CD4-positive, alpha-beta T cell treated with Interleukin-17A for 1 hour (primary cell): ENCODE measurements around the gene NRXN3.
"Not testable (repeated sequence)": the region's sequence is repeated elsewhere in the genome, so short reads cannot be mapped to it uniquely, and the experiment has no call there.

Experiments
- DNase-seq: peaks from one replicate; pipeline ENCODE4 v3.0.0-alpha.2; 2020

NRXN3 gene

DNA sequence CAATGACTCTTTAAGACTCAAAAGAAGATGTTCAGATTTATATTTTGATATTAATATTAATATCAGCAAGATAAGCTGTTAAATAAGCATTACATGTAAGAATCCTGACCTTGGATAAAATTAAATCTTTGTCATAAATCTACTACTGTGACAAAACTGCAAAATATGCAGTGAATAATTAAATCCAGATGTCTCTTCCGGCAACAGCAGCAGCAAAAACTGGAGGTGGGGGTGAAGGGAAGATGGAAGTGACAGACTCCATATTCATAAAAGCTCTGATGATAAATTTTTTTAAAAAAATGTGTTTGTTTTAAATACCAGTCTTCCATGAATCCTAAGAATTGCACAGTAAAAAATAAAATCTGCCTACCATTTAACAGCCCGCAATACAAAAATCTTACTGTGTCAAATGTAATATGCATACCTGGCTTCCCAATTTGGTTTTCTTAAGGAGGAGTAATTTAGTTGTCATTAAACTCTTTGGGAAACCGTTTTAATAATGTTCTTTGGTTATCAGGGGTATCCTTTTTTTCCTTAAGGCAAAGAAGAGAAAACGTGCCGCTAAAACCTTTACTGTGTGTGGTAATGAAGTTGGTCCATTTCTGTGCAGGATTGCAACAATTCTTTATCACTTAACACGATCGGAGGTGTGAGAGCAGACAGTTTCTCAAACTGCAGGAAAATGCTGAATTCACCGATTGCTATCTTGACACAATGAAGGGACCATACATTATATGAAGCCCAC lies 1562.9 kb downstream of the NRXN3 start:
- DNase-seq, result no peak

DNA sequence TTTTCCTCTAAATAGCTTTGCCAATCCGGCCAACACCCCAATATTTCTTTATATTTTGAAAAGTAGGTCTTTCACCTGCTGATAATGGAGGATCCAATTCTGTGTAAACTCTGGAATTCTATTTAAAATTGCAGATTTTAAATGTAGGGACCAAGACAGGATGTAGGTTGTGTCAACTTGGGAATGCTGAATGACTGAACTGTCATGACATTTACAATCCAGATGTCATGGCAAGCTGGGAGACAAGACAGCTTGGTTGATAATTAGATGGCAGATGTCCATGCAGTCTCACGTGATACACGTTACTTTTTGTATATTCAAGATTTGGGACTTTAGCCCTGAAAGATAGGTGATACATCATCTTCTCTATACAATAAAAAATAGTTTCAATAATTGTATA lies 1564.0 kb downstream of the NRXN3 start:
- DNase-seq, result no peak

- no peak for DNase-seq
Measured at GRCh38 chr14:79734656-79735055, 1564.5 kb downstream of the NRXN3 start.

DNA sequence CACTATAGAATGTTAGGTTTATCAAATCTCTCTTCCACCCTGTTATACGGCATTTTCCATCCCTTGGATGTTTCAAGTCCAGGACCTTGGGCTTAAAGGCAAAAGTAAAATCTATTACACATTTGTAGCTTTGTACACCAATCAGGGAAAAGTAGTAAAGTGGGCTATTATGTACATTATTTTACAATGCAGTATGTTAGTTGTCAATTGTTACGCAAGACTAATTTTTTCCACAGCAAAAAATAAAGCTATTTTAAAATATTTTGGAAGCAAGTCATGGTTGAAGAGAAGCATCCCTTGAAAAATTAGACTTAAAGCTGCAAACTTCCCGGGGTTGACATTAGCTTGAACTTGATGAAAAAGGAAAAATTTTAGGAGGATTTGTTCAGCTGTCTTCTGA lies 1564.9 kb downstream of the NRXN3 start:
- no peak for DNase-seq

DNA sequence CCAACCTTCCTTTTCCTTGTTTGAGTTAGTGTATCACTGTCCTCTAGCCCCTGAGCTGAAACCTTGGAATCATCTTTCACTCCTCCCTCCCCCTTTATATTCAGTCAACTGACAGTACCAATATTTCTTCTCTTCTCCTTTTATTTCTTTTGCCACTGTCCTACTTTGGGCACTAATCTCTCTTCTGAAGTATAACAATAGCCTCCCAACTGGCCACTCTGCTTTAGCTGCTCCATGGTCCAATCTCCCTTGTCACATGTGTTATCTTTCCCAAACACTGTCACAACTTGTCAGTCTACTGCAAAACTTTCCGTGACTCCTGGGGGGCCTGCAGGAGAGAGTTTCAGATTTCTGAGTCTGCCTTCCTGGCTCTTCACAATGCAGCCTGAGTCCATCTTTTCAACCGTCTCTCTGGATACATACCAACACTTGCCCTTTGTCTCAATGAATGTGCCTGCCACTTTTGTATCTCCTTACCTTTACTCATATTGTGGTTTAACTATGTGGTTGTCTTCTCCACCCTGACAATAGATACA lies 1570.0 kb downstream of the NRXN3 start:
- no peak for DNase-seq

DNA sequence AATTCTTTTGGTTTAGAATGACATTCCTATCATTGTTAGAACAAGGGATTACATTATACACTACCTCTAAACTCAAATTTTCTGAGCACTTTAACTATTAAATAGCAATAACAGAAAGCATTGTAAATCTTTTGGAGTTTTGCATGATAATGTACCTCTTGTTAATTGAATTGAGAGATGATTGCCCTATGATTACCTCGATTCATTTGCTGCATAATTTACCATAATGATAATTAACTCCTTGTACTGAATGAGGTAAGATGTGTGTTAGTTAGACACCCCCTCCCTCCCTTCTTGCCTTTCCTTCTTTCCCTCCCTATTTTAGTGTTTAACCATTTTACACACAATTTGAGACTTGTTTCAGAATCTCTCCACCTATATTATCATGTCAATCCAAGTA lies 1572.0 kb downstream of the NRXN3 start:
- no peak for DNase-seq

DNA sequence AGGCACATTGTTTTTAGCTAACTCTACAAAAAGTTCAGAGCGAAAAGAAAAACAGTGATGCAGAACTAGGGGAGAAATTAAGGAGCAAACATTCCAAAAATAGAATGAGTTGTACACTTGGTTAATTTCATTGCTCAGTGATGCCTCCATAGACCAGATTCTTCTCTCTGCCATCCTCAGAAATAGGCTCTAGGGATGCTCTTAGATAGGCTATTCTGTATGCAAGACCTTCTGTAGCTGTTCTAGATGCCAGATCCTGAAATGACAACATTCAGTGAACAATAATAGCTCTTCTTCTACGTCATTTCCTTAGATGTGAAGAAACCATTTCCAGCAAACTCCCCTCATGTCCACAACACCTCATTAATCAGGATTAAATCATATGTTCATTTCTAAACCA lies 1574.9 kb downstream of the NRXN3 start:
- no peak for DNase-seq

DNA sequence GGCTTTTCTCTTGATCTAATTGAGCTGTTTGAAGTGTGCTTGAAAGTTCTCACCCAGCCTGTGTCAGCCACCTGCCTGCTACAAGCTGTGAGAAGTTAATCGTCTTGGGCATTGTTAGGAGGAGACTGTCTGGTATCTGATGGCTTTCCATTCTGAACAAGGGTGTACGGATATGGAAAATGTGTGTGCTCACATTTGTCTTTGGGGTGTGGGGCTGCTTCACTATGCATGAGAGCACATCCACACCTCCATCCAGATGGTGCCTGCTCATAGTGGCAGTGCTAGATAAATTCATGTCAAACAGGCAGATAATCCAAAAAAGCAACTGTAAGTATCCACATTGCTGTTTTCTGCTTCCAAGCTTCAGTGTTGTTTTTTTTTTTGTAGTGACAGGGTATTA lies 1578.9 kb downstream of the NRXN3 start:
- no peak for DNase-seq

DNA sequence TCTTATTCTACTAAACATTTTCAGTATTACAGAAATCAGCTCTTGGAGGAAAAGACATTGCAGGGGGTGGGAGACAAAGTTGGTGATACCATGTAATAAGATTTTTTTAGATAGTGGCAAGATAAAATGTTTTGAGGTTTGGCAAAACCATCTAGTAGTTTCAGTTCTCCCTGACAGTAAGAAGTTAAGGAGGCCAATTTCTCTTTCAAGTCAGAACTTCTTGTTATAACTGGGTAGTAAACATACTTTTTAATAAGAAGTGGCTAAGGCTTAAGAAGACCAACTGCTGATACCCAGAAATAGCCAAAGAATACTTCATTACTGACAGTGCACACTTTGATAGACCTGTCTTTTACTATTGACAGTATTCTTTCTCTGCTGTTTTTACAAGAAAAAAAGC lies 1588.8 kb downstream of the NRXN3 start:
- DNase-seq, result no peak

DNA sequence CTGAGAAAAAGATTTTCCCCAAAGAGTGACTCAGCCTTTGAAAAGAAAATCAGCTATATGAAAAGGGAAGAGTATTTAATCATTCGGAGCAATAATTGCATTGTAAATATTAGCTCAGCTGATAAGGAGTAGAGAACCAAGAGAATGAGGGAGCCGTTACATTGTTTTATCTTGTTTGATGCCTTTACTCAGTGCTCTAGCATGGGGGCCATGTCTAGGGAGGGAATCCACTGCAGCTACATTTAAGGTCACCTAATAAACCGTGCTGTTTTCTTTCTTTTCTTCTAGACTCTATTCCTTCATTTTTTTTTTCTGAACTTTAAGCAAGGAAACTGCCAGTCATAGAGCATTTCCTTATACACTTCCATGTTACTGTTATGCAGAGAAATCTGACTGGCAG lies 1594.2 kb downstream of the NRXN3 start:
- DNase-seq, result no peak

GRCh38 chr14:79766511-79766910 lies 1596.3 kb downstream of the NRXN3 start:
- DNase-seq, result no peak

DNA sequence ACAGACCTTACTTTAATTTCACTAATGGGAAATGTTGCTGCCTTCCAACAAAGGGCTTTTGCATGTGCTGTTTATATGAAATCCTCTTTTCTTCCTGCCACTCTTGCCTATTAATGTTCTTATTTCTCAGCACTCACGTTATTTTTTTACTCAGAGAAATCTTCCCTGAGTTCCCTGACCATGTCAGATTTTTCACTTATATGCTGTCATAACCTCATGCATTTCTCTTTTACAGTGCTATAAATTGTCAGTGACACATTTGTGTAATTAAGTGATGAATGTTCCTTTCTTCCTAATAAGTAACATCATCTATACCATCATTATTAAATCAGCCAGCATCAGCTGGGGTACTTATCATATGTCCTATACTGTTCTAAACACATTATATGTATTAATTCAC lies 1597.1 kb downstream of the NRXN3 start:
- DNase-seq, result no peak

DNA sequence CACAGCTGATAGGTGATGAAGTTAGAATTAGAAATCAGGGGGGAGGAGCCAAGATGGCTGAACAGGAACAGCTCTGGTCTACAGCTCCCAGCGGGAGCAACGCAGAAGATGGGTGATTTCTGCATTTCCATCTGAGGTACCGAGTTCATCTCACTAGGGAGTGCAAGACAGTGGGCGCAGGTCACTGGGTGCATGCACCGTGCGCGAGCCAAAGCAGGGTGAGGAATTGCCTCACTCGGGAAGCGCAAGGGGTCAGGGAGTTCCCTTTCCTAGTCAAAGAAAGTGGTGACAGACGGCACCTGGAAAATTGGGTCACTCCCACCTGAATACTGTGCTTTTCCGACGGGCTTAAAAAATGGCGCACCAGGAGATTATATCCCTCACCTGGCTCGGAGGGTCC lies 1597.5 kb downstream of the NRXN3 start:
- not testable (repeated sequence) for DNase-seq

GRCh38 chr14:79781882-79782281 lies 1611.7 kb downstream of the NRXN3 start:
- DNase-seq, result no peak

- no peak for DNase-seq
Measured at GRCh38 chr14:79783041-79783440, 1612.9 kb downstream of the NRXN3 start.

DNA sequence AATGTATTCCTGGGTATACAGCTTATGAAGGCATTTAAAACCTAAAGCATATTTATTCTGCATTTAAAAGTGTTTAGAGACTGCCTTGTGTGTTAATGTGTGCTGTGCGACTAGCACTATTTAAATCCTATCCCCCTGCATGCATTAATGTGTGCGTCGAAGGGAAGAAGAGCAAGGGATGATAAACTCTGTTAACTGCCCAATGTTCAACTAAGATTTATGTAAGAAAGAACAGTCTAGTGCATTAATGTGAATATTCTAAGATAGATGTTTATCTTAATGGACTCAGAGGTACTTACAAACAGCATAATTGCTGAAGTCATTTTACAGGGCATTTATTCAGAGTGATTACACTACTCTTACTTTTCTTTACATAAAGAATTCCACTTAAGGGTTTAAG lies 1616.3 kb downstream of the NRXN3 start:
- DNase-seq, result no peak

DNA sequence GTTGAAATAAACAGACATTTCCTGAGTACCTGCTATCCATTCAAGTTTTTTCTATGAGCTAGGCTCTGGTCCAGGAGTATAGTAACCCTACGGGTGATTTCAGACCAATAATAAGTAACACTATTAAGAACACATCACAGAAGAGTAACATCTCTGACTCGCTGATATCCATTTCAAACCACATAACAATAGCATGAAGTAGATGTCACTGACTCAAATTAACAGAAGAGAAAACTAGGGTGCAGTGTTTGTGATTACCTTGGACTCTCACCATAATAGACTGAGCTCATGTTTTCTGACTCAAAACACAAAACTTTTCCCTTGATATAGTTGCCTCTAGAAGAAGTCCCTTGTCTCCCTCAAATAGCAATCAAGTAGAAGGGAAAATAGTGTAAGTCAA lies 1618.2 kb downstream of the NRXN3 start:
- DNase-seq, result no peak

DNA sequence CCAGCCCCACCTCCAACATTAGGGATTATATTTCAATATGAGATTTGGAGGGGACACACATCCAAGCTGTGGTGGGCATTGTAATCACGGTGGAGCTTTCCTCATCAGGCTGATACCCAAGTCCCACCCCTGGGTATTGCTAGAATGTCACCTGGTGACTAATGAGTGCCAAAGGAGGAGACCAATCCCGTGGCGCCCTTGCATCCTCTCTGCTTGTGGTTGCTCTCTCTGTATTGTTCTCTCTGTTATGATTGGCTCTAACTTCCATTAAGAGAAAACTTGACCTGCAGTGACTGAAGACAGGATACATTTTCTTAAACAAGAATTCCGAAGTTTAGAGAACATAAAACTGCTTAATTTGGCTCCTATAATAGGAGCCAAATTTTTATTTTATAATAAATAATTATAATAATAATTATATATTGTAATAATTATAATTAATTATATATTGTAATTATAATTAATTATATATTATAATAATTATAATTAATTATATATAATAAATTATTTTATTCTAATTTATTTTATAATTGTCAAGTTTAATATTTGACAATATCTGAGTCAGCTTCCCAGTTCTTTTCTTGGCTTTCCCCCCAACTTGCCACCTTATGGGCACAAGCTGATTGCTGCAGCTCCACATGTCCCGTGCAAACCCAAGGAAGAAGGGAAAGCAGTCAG lies 1621.0 kb downstream of the NRXN3 start:
- DNase-seq, result no peak

DNA sequence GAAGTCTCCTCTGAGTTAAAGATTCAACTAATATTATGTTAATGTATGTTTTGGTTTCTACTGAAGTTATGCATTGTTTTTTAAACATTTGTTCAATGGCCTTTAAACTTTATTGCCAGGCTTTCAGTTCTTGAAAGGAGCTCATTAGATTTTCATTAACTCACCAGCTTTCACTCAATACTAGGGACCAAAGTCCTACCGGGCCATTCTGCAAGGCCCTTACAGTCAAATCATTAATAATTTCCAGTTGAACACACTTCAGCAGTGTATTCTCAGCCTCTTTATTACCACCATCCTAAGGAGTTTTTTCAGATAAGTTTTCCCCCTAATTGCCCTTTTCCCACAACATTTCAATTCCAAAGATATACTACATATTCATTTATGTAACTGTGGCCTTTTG lies 1631.9 kb downstream of the NRXN3 start:
- no peak for DNase-seq

DNA sequence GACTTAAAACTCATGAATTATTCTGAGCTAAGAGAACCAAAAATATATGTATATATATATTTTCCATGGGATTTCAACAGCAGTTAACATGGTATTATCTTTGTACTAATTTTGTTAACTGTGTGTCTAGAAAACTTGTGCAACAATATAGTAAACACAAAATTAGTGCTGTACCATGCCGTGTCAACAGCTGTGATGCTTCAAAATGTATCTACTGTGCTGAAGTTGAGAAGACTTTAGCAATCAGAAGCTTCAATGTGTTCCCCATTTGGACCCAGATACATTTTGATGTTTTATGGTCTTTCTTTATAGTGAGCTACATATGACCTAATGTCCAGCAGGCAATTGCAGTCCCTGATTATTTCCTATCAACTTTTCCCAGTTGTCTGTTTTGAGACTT lies 1635.5 kb downstream of the NRXN3 start:
- no peak for DNase-seq

DNA sequence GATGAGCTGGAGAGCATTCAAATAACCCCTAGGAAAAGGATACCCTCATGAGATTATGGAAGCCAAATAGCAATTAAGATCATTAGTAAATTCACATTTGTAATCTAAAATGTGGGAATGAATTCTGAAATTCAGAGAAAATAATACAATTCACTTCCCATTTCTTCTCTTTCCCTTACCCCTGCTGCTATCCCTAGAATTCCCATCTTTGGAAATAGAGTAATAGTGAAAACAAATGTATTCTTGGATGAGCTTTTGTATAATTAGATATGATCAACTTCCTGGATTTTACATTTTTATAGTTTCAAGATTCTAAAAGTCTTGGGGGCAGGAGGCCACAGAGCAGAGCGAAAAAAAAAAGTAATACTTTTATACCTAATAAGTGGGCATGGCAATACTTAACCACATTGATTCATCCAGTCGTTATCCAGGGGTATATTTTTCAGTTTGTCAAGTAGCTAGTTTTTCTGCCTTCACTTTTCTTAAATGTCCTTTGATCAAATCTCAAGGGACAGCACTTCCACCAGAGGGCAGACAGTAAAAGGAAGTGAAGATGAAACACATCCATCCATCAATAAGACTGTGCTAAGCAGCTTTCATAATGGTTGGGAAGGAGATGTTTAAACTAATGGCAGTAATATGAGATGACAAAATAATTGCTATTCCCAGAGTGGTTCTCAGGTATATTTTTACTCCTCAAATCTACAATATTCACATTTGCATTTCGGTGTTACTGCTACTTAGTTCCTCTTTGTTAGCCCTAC lies 1639.9 kb downstream of the NRXN3 start:
- no peak for DNase-seq

- no peak for DNase-seq
Measured at GRCh38 chr14:79820866-79821535, 1650.8 kb downstream of the NRXN3 start.

- no peak for DNase-seq
Measured at GRCh38 chr14:79822034-79822433, 1651.9 kb downstream of the NRXN3 start.
